OCI-M1 (cell line): Measurements from ENCODE around the gene FCRL4.
"Not testable (repeated sequence)": the region's sequence is repeated elsewhere in the genome, so short reads cannot be mapped to it uniquely, and the experiment has no call there.

Source experiments
- DNase-seq: peaks from one replicate; lab custom pipeline; 2025; lab: John Stamatoyannopoulos, UW

The FCRL4 gene

GRCh38 chr1:157551694-157552693 is 45.9 kb downstream of the FCRL4 start, which contains the start of gene FCRL5:
Gene FCRL5, minus strand, starts transcription at chr1:157552515. Its CDS starts 153 bp downstream, at chr1:157552362.
- no peak for DNase-seq

GRCh38 chr1:157548081-157548480 is 49.8 kb downstream of the FCRL4 start:
- DNase-seq, result not testable (repeated sequence)

GRCh38 chr1:157542676-157543075 is 55.2 kb downstream of the FCRL4 start:
- no peak for DNase-seq

- no peak for DNase-seq
Measured at GRCh38 chr1:157540852-157541251, 57.0 kb downstream of the FCRL4 start.

GRCh38 chr1:157540160-157540748 is 57.6 kb downstream of the FCRL4 start:
- DNase-seq, result no peak

GRCh38 chr1:157539568-157539967 is 58.3 kb downstream of the FCRL4 start:
- peak; percentile 64 for DNase-seq

- no peak for DNase-seq
Measured at GRCh38 chr1:157532569-157532968, 65.3 kb downstream of the FCRL4 start.

- no peak for DNase-seq
Measured at GRCh38 chr1:157523774-157524493, 74.0 kb downstream of the FCRL4 start.
